Chondrocyte (in vitro differentiated cells): Measurements from ENCODE around the gene RHBDF2. TPM values are rescaled to one million over a fixed set of nuclear protein-coding genes. Genes with fewer than 3 reads are reported as not detected.

Experiments
- DNase-seq: peaks from one replicate; pipeline ENCODE4 v3.0.0; 2021; ENCODE audit warnings: mixed read lengths, low spot score
- H3K27ac Mint-ChIP-seq: one replicate; pipeline ENCODE4 v1.8.0; 2021; ENCODE audit warnings: mild to moderate bottlenecking, moderate library complexity, mixed read lengths; ENCODE audit not compliant: unreplicated experiment
- H3K27me3 Mint-ChIP-seq: 2 replicates; pipeline ENCODE4 v1.8.0; 2021; ENCODE audit warnings: low read depth, mixed read lengths
- H3K36me3 Mint-ChIP-seq: 2 replicates; pipeline ENCODE4 v1.8.0; 2021; ENCODE audit warnings: low read depth, mixed read lengths
- H3K4me1 Mint-ChIP-seq: 2 replicates; pipeline ENCODE4 v1.8.0; 2021; ENCODE audit warnings: low read depth, mild to moderate bottlenecking, mixed read lengths
- H3K4me3 Mint-ChIP-seq: one replicate; pipeline ENCODE4 v1.8.0; 2021; ENCODE audit warnings: mild to moderate bottlenecking, moderate library complexity, mixed read lengths; ENCODE audit not compliant: unreplicated experiment
- H3K9me3 Mint-ChIP-seq: 2 replicates; pipeline ENCODE4 v1.8.0; 2021; ENCODE audit warnings: low read depth, mixed read lengths
- CTCF ChIP-seq: fragments of 200-600 bp; sonication (generic); IDR thresholded peaks from 2 replicates; pipeline ENCODE4 v1.5.0; 2021; ENCODE audit warnings: antibody characterized with exemption, mild to moderate bottlenecking, moderate library complexity
- total RNA-seq: library from RNA; stranded (reverse); gene quantifications from 3 replicates; pipeline ENCODE4 v1.2.1, GENCODE V29; 2021

The RHBDF2 gene
- total RNA-seq, 1 donor from 2014 or later: 5.4 TPM

- Mint-ChIP-seq H3K4me1 (peaks cover 7% of the 10 kb centered on the region), H3K9me3 (no peaks in the 10 kb centered on the region), H3K27ac (no peak overlapping the region), H3K36me3 (no peaks in the 10 kb centered on the region), H3K27me3 (peaks cover 15% of the 10 kb centered on the region), H3K4me3 (no peak overlapping the region)
- TF ChIP-seq CTCF: peak; percentile 92
- DNase-seq: no peak
Observed at GRCh38 chr17:76506408-76507345, 5.5 kb upstream of the RHBDF2 start.

GRCh38 chr17:76504117-76504516, 2.9 kb upstream of the RHBDF2 start:
- no peak overlapping the region for H3K27ac Mint-ChIP-seq
- DNase-seq: no peak
- peaks cover 19% of the 10 kb centered on the region for H3K4me1 Mint-ChIP-seq
- no peaks in the 10 kb centered on the region for H3K9me3 Mint-ChIP-seq
- H3K27me3 Mint-ChIP-seq: peaks cover 13% of the 10 kb centered on the region
- H3K36me3 Mint-ChIP-seq: no peaks in the 10 kb centered on the region
- no peak overlapping the region for H3K4me3 Mint-ChIP-seq
- TF ChIP-seq CTCF: peak; percentile 38

DNA sequence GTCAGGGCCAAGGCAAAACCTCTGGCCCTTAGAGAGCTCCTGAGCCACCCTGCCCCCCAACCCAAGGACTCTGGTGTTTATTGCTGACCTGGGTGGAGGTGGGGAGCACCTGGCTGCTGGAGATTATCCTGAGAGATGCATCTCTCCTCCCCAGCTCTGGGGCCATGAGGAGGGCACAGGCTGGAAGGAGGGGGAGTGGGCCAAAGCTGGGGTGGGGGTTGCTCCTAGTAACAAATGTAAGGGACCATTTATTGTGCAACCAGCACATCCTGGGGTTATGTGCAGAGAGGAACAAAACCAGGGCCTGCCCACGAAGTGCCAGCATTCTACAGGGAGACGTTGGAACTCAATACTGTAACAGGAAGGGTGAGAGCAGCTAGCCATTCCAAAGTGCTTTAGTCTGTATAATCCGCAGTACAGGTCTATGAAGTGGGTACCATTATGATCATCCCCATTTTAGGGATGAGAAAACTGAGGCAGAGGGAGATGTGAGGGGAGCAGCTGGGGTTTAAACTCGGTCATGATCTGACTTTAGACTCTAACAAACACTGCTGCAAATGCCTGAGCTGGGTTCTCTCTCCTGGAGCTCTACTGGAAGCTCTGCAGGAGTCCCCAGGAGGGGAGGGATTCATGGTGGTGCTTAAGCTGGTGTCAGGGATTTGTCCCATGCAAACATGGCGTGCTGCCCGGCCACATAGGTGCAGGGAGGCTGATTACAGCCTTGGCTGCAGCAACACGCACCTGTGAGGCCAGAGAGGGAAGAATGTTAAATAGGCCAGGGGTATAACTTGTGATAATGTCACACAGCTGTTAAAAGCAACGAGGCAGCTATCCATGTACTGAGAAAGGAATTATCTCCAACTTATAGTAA, 1.4 kb upstream of the RHBDF2 start:
- Mint-ChIP-seq H3K27ac (no peak overlapping the region), H3K9me3 (no peaks in the 10 kb centered on the region), H3K36me3 (no peaks in the 10 kb centered on the region), H3K4me1 (peaks cover 34% of the 10 kb centered on the region), H3K27me3 (peaks cover under 1% of the 10 kb centered on the region), H3K4me3 (no peak overlapping the region)
- no peak for TF ChIP-seq CTCF
- DNase-seq: no peak

GRCh38 chr17:76501827-76502307, 644 bp upstream of the RHBDF2 start:
- H3K4me1 Mint-ChIP-seq: peaks cover 36% of the 10 kb centered on the region
- TF ChIP-seq CTCF: no peak
- no peaks in the 10 kb centered on the region for H3K9me3 Mint-ChIP-seq
- no peaks in the 10 kb centered on the region for H3K36me3 Mint-ChIP-seq
- no peak overlapping the region for H3K27ac Mint-ChIP-seq
- DNase-seq: no peak
- H3K4me3 Mint-ChIP-seq: peak overlapping the region; percentile 78
- H3K27me3 Mint-ChIP-seq: no peaks in the 10 kb centered on the region

DNA sequence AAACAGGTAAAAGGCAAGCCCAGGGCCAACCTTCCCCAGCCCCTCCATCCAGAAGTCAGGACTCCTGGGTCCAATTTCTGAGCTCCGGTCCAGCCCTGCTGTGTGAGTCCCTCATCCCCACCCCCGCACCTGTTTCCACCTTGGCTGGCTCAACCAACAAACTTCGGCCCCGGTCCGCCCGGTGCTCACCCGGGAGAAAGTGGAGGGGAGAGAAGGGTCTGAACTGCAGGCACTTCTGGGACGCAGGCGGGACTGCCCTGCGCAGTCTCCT, 541 bp downstream of the RHBDF2 start:
- Mint-ChIP-seq H3K9me3 (no peaks in the 10 kb centered on the region), H3K27ac (no peak overlapping the region), H3K36me3 (no peaks in the 10 kb centered on the region), H3K27me3 (no peaks in the 10 kb centered on the region), H3K4me3 (peak overlapping the region; percentile 60), H3K4me1 (peaks cover 36% of the 10 kb centered on the region)
- no peak for TF ChIP-seq CTCF
- DNase-seq: no peak
